WTC11 (cell line): Measurements from ENCODE around the gene ASCC3. TPM values are rescaled to one million over a fixed set of nuclear protein-coding genes. Genes with fewer than 3 reads are reported as not detected.

ENCODE experiments used
- ATAC-seq: fragments of 200-7000 bp; cut with Tn5 transposase; 2 replicates; pipeline ENCODE4 v1.10.0; 2021; ENCODE audit warnings: mild to moderate bottlenecking, moderate library complexity
- CTCF ChIA-PET: fragments of 300-600 bp; sonication (Branson Sonifier 250); formaldehyde crosslinking; loops from one replicate; lab custom pipeline; 2021; ENCODE audit warnings: antibody characterized with exemption; lab: Charles Lee
- POLR2A ChIA-PET: fragments of 350-600 bp; sonication (Branson Sonifier 250); formaldehyde crosslinking; loops from one replicate; lab custom pipeline; 2021; ENCODE audit warnings: antibody characterized with exemption; lab: Charles Lee
- DNase-seq: peaks from one replicate; pipeline ENCODE4 v3.0.0; 2021; ENCODE audit warnings: low spot score
- H3K27ac Mint-ChIP-seq: 2 replicates; pipeline ENCODE4 v1.8.0; 2021; ENCODE audit warnings: mixed read lengths
- H3K27me3 Mint-ChIP-seq: 2 replicates; pipeline ENCODE4 v1.8.0; 2021; ENCODE audit warnings: low read depth, mild to moderate bottlenecking, moderate library complexity, mixed read lengths
- H3K36me3 Mint-ChIP-seq: 2 replicates; pipeline ENCODE4 v1.8.0; 2021; ENCODE audit warnings: mixed read lengths
- H3K4me1 Mint-ChIP-seq: 2 replicates; pipeline ENCODE4 v1.8.0; 2022; ENCODE audit warnings: mixed read lengths
- H3K4me3 Mint-ChIP-seq: 2 replicates; pipeline ENCODE4 v1.8.0; 2021; ENCODE audit warnings: mild to moderate bottlenecking, moderate library complexity, mixed read lengths
- H3K9me3 Mint-ChIP-seq: 2 replicates; pipeline ENCODE4 v1.8.0; 2021; ENCODE audit warnings: mixed read lengths
- CDX4 ChIP-seq: fragments of 250-450 bp; sonication (Bioruptor Pico); IDR thresholded peaks from 2 replicates; pipeline ENCODE4 v1.9.0; 2021; ENCODE audit warnings: moderate library complexity, mild to moderate bottlenecking, inconsistent platforms, borderline replicate concordance
- E2F4 ChIP-seq: sonication (generic); formaldehyde crosslinking; IDR thresholded peaks from 2 replicates; pipeline ENCODE4 v1.8.1; 2022; ENCODE audit warnings: low read depth, mild to moderate bottlenecking, moderate library complexity, missing genetic modification reagents, borderline replicate concordance
- FOXP4 ChIP-seq: sonication (generic); formaldehyde crosslinking; IDR thresholded peaks from 2 replicates; pipeline ENCODE4 v1.8.0; 2022; ENCODE audit warnings: mild to moderate bottlenecking, missing genetic modification reagents
- HMGA2 ChIP-seq: fragments of 250-450 bp; sonication (Bioruptor Pico); IDR thresholded peaks from 2 replicates; pipeline ENCODE4 v1.4.0; 2021; ENCODE audit warnings: mild to moderate bottlenecking, moderate library complexity
- HMGXB4 ChIP-seq: sonication (generic); formaldehyde crosslinking; IDR thresholded peaks from 2 replicates; pipeline ENCODE4 v1.8.1; 2023; ENCODE audit warnings: mild to moderate bottlenecking, moderate library complexity, missing genetic modification reagents
- MXD4 ChIP-seq: fragments of 250-450 bp; sonication (Bioruptor Pico); IDR thresholded peaks from 2 replicates; pipeline ENCODE4 v1.8.0; 2021; ENCODE audit warnings: mild to moderate bottlenecking, moderate library complexity, borderline replicate concordance
- NFYB ChIP-seq: sonication (generic); formaldehyde crosslinking; conservative IDR thresholded peaks from 2 replicates; pipeline ENCODE4 v1.8.0; 2022; ENCODE audit warnings: low read depth, missing genetic modification reagents
- OVOL2 ChIP-seq: fragments of 250-450 bp; sonication (Bioruptor Pico); IDR thresholded peaks from 2 replicates; pipeline ENCODE4 v1.9.0; 2021; ENCODE audit warnings: mild to moderate bottlenecking, borderline replicate concordance
- PRDM15 ChIP-seq: sonication (generic); formaldehyde crosslinking; IDR thresholded peaks from 2 replicates; pipeline ENCODE4 v1.8.0; 2022; ENCODE audit warnings: missing genetic modification reagents
- PREB ChIP-seq: sonication (generic); formaldehyde crosslinking; IDR thresholded peaks from 2 replicates; pipeline ENCODE4 v1.8.1; 2022; ENCODE audit warnings: mild to moderate bottlenecking, missing genetic modification reagents, moderate library complexity, borderline replicate concordance
- PRRX2 ChIP-seq: fragments of 250-450 bp; sonication (Bioruptor Pico); IDR thresholded peaks from 2 replicates; pipeline ENCODE4 v1.8.0; 2021; ENCODE audit warnings: mild to moderate bottlenecking
- RORB ChIP-seq: fragments of 250-450 bp; sonication (Bioruptor Pico); IDR thresholded peaks from 2 replicates; pipeline ENCODE4 v1.9.0; 2021; ENCODE audit warnings: mild to moderate bottlenecking
- SMAD4 ChIP-seq: sonication (generic); formaldehyde crosslinking; IDR thresholded peaks from 2 replicates; pipeline ENCODE4 v1.8.0; 2022; ENCODE audit warnings: mild to moderate bottlenecking, missing genetic modification reagents
- SP1 ChIP-seq: sonication (generic); formaldehyde crosslinking; conservative IDR thresholded peaks from 2 replicates; pipeline ENCODE4 v1.8.1; 2022; ENCODE audit warnings: missing genetic modification reagents
- ZNF281 ChIP-seq: sonication (generic); formaldehyde crosslinking; IDR thresholded peaks from 2 replicates; pipeline ENCODE4 v1.8.0; 2023; ENCODE audit warnings: mild to moderate bottlenecking, missing genetic modification reagents
- ZNF317 ChIP-seq: sonication (generic); formaldehyde crosslinking; IDR thresholded peaks from 2 replicates; pipeline ENCODE4 v1.8.1; 2023; ENCODE audit warnings: low read depth, mild to moderate bottlenecking, moderate library complexity, missing genetic modification reagents, borderline replicate concordance
- ZNF396 ChIP-seq: fragments of 250-450 bp; sonication (Bioruptor Pico); IDR thresholded peaks from 2 replicates; pipeline ENCODE4 v1.8.0; 2021; ENCODE audit warnings: mild to moderate bottlenecking, moderate library complexity, borderline replicate concordance
- ZNF425 ChIP-seq: fragments of 250-450 bp; sonication (Bioruptor Pico); conservative IDR thresholded peaks from 2 replicates; pipeline ENCODE4 v1.9.0; 2021; ENCODE audit warnings: mild to moderate bottlenecking
- ZNF512 ChIP-seq: sonication (generic); formaldehyde crosslinking; IDR thresholded peaks from 2 replicates; pipeline ENCODE4 v1.8.1; 2022; ENCODE audit warnings: missing genetic modification reagents, borderline replicate concordance
- total RNA-seq: library from RNA; stranded (reverse); gene quantifications from 3 replicates; pipeline ENCODE4 v1.2.3, GENCODE V29; 2021

ASCC3 gene
- total RNA-seq, 1 experiment from 2014 or later, result 80.7 TPM

- TF ChIP-seq PRDM15 (CRISPR knock-in tag) (no peak), RORB (CRISPR knock-in tag) (no peak), ZNF425 (CRISPR knock-in tag) (no peak), ZNF396 (CRISPR knock-in tag) (no peak), SMAD4 (no peak), ZNF317 (no peak), NFYB (CRISPR knock-in tag) (no peak), PRRX2 (CRISPR knock-in tag) (no peak), ZNF512 (CRISPR knock-in tag) (no peak), MXD4 (no peak), PREB (no peak), E2F4 (no peak), OVOL2 (no peak)
Measured at GRCh38 chr6:100553243-100553642, 327.9 kb downstream of the ASCC3 start (continued).

- no peaks in the 10 kb centered on the region for H3K27me3 Mint-ChIP-seq
- POLR2A ChIA-PET, result no interaction called here
- no peaks in the 10 kb centered on the region for H3K36me3 Mint-ChIP-seq
- no peak for DNase-seq
- no peak overlapping the region for H3K4me3 Mint-ChIP-seq
- H3K27ac Mint-ChIP-seq, result no peak overlapping the region
- H3K9me3 Mint-ChIP-seq, result no peaks in the 10 kb centered on the region
- H3K4me1 Mint-ChIP-seq, result 0 out of 2 replicates have a peak, but pooled peaks cover 3% of the 10 kb centered on the region
- ATAC-seq, result no peak
- CTCF ChIA-PET, result no interaction called here
- no peak for TF ChIP-seq FOXP4 (CRISPR knock-in tag)
- no peak for TF ChIP-seq ZNF281 (CRISPR knock-in tag)
- no peak for TF ChIP-seq HMGA2 (CRISPR knock-in tag)
- no peak for TF ChIP-seq HMGXB4 (CRISPR knock-in tag)
- no peak for TF ChIP-seq SP1 (CRISPR knock-in tag)
- TF ChIP-seq CDX4, result no peak
Measured at GRCh38 chr6:100549406-100550167, 331.5 kb downstream of the ASCC3 start.
